ENCODE measurements around the gene SLC25A20.
A peak's percentile ranks its signal among the peaks of the same experiment; 100 is the strongest.
"Not testable (repeated sequence)": the region's sequence is repeated elsewhere in the genome, so short reads cannot be mapped to it uniquely, and the experiment has no call there.

The SLC25A20 gene

DNA sequence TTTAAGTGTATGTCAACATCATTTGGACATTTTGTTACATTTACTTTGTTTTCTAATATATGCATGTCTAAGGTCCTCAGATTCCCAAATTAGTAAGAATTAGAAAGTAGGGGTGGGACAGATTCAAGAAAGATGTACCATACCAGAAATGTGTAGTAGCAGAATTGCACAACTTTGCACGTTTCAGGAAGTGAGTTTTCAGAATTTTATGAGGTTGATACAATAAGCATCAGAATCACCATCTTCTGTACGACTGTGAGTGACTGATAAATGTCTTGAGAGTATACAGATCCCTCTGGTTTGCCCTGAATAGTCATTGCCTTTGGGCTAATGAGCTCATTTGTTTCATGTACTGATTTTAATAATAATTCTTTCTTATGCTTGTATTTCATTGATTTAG, 29.2 kb upstream of the SLC25A20 start:
- no peak overlapping the region for H3K4me3 ChIP-seq (ENCODE audit: low read length)
- H3K27me3 ChIP-seq (ENCODE audit: control insufficient read depth, insufficient read depth, low read length), result no peaks in the 10 kb centered on the region
- H3K36me3 ChIP-seq (ENCODE audit: insufficient read depth, low read length), result peaks cover 32% of the 10 kb centered on the region
- H3K4me1 ChIP-seq (ENCODE audit: control insufficient read depth, insufficient read depth, low read length), result peaks cover 36% of the 10 kb centered on the region
- H3K9me3 ChIP-seq (replicated peaks; ENCODE audit: low read length), result no peaks in the 10 kb centered on the region
- no peak overlapping the region for H3K9ac ChIP-seq (ENCODE audit: low read depth, low read length)
- peak overlapping the region; percentile 41 for H3K4me2 ChIP-seq (ENCODE audit: low read length)

DNA sequence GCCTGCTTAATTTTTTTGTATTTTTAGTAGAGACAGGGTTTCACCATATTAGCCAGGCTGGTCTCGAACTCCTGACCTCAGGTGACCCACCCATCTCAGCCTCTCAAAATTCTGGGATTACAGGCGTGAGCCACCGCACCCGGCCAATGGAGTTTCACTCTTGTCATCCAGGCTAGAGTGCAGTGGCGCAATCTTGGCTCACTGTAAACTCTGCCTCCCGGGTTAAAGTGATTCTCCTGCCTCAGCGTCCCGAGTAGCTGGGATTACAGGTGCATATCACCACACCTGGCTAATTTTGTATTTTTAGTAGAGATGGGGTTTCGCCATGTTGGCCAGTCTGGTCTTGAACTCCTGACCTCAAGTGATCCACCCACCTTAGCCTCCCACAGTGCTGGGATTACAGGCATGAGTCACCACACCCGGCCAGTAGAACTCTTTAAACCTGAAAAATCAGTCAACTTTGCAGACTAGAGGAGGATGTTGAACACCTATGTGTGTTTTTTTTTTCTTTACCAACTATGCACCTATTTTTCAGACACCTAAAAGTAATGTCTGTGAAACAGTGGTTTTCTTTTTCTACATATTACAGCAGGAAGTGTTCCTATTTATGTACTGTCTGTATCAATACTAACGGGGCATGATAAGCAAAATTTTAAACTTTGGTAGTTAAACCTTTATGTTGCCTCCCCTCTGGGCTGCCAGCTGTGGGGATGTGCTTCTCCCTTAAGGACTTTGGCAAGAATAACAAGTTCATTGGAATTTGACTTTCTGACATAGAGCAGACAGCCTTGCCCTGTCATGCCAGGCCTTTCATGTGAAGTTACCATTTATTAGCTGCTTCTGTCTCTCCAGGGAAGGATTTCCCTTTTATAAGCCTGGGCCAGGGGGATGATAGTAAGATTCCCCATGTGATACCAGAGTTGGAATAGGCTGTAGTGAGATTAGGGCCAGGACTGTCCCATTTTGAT, 28.0 kb upstream of the SLC25A20 start:
- Histone ChIP-seq H3K36me3 (ENCODE audit: insufficient read depth, low read length) (peaks cover 28% of the 10 kb centered on the region), H3K27me3 (ENCODE audit: control insufficient read depth, insufficient read depth, low read length) (no peaks in the 10 kb centered on the region), H3K9ac (ENCODE audit: low read depth, low read length) (no peak overlapping the region), H3K9me3 (replicated peaks; ENCODE audit: low read length) (no peaks in the 10 kb centered on the region), H3K4me3 (ENCODE audit: low read length) (no peak overlapping the region), H3K4me1 (ENCODE audit: control insufficient read depth, insufficient read depth, low read length) (peaks cover 36% of the 10 kb centered on the region), H3K4me2 (ENCODE audit: low read length) (peak overlapping the region; percentile 36)

DNA sequence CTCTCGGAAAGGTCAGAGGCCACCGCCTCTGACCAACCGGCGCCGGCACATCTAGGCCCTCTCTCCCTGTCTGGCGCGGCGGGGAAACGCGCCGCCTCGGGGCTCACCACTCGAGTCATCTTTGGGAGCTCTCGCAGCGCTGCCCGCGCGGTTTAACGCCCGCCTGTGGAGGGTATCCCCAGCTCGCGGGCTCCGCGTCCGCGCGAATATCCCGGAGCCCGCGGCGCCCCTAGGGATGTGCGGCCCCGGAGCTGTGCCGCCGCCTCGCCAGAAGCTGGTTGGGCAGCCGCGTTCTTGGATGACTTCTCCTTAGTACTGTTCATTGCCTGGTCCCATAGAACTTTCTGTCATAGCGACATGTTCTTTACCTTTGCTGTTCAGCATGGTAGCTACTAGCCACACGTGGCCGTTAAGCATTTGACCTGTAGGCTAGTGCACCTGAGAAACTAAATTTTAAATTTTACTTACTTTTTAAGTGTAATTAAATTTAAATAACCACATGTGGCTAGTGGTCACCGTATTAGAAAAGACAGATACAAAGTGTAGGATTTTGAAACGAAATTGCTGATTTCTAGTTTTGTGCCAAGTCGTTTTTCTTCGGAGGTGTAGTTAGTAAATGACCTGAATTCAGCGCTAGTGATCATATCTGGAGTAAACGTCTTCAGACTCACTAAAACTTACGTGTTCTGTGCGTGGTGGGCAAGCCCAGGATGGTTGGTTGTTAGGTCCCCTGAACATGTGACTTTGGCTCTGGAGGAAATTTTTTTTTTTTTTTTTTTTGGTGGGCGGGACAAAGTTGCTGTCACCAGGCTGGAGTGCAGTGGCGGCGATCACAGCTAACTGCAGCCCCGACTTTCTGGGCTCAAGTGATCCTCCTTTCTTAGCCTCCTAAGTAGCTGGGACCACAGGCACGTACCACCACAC, 20.8 kb upstream of the SLC25A20 start:
- Histone ChIP-seq H3K27me3 (ENCODE audit: control insufficient read depth, insufficient read depth, low read length) (no peaks in the 10 kb centered on the region), H3K9ac (ENCODE audit: low read depth, low read length) (peak overlapping the region; percentile 84), H3K36me3 (ENCODE audit: insufficient read depth, low read length) (no peaks in the 10 kb centered on the region), H3K4me1 (ENCODE audit: control insufficient read depth, insufficient read depth, low read length) (peaks cover 7% of the 10 kb centered on the region), H3K9me3 (replicated peaks; ENCODE audit: low read length) (no peaks in the 10 kb centered on the region), H3K4me3 (ENCODE audit: low read length) (peak overlapping the region; percentile 92), H3K4me2 (ENCODE audit: low read length) (peak overlapping the region; percentile 99)

DNA sequence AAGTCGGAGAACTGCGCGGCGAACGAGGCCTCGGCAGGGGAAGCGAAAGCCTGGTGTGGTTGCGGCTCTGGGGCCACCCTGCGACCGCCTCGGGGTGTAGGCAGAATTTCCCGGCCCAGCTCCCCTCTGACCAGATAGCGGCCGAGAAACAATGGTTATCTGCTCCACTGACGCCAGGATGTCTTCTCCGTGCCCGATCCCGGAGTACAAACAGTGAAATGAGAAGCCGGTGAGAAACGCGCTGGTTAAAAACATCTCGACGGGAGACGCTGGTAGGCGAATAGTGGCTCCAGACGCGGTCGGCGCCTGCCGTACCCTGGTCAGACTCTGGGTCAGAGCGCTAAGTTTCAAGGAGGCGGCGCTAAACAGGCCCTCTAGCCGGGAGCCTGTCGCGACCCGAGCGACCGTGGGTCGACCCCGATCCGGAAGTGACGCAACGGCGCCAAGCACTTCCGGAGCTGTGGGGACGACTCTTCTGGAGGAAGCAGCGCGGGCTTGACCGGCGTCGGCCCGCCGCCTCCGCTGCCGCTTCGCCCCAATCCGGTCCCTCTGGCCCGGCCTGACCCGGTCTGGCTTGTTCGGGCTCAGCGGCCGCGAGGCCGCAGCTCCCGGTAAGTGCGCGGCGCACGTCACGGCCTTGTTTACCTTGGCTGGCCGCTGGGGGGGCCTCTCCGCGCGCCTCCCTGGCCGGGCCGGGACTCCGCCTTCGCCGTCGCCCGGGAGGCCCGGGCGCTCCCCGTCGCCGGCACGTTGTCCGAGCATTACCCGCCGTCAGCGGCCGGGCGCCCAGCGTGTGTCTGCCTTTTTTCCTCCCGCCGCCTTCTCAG, 19.9 kb upstream of the SLC25A20 start, which contains the start of gene ARIH2:
ARIH2 (plus strand) TSS at position 455 of the 827 bp plus-strand sequence. CDS start 8,717 bp downstream, outside the sequence.
- Histone ChIP-seq H3K9ac (ENCODE audit: low read depth, low read length) (peak within 1 kb of the TSS; percentile 84), H3K4me3 (ENCODE audit: low read length) (peak within 1 kb of the TSS; percentile 92), H3K4me1 (ENCODE audit: control insufficient read depth, insufficient read depth, low read length) (peaks cover 7% of the 10 kb centered on the region), H3K27me3 (ENCODE audit: control insufficient read depth, insufficient read depth, low read length) (no peaks in the 10 kb centered on the region), H3K9me3 (replicated peaks; ENCODE audit: low read length) (no peaks in the 10 kb centered on the region), H3K36me3 (ENCODE audit: insufficient read depth, low read length) (no peaks in the 10 kb centered on the region), H3K4me2 (ENCODE audit: low read length) (peak within 1 kb of the TSS; percentile 99)

DNA sequence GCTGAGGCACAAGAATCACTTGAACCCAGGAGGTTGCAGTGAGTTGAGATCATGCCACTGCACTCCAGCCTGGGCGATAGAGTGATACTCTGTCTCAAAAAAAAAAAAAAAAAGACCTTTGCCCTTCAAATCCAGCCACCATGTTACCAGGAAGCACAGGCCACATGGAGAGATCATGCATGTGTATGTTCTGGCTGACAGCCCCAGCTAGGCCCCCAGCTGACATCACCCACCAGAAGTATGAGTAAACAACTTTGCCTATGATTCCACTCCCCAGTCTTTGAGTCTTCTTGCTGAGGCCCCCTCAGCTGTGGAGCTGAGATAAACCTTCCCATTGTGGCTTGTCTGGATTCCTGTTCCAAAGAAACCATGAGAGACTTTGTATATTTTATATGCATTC, 16.6 kb upstream of the SLC25A20 start:
- H3K4me3 ChIP-seq (ENCODE audit: low read length), result no peak overlapping the region

DNA sequence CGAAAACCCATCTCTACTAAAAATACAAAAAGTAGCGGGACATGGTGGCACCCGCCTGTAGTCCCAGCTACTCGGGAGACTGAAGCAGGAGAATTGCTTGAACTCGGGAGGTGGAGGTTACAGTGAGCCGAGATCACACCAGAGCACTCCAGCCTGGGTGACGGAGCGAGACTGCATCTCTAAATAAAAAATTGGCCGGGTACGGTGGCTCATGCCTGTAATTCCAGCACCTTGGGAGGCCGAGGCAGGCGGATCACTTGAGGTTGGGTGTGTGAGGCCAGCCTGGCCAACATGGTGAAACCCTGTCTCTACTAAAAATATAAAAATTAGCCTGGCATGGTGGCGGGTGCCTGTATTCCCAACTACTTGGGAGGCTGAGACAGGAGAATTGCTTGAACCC, 8.3 kb upstream of the SLC25A20 start:
- H3K9me3 ChIP-seq (replicated peaks; ENCODE audit: low read length); H3K4me1 ChIP-seq (ENCODE audit: control insufficient read depth, insufficient read depth, low read length); H3K4me3 ChIP-seq (ENCODE audit: low read length); H3K27me3 ChIP-seq (ENCODE audit: control insufficient read depth, insufficient read depth, low read length); H3K9ac ChIP-seq (ENCODE audit: low read depth, low read length); H3K4me2 ChIP-seq (ENCODE audit: low read length); H3K36me3 ChIP-seq (ENCODE audit: insufficient read depth, low read length): not testable (repeated sequence)

More for the DNA sequence above, 16.6 kb upstream of the SLC25A20 start:
- Histone ChIP-seq H3K27me3 (ENCODE audit: control insufficient read depth, insufficient read depth, low read length) (no peaks in the 10 kb centered on the region), H3K36me3 (ENCODE audit: insufficient read depth, low read length) (no peaks in the 10 kb centered on the region), H3K4me1 (ENCODE audit: control insufficient read depth, insufficient read depth, low read length) (peaks cover 7% of the 10 kb centered on the region), H3K4me2 (ENCODE audit: low read length) (no peak overlapping the region), H3K9ac (ENCODE audit: low read depth, low read length) (no peak overlapping the region), H3K9me3 (replicated peaks; ENCODE audit: low read length) (no peaks in the 10 kb centered on the region)

DNA sequence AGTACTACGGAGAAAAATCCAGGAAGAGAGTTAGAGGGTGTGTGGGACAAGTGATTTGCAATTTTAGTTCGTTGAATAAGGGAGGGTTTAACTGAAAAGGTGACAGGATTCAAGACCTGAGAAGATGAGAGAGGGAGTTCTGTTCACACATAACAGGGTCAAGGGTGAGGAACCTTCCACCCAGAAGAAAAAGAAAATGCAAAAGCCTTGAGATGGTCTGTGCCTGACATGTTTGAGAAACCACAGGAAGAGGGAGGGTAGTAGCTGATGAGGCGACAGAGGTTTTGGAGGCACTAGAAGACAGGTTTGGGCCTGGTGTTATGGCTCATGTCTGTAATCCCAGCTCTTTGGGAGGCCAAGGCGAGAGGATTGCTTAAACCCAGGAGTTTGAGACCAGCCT, 591 bp upstream of the SLC25A20 start:
- H3K4me3 ChIP-seq (ENCODE audit: low read length), result peak overlapping the region; percentile 97
- H3K4me1 ChIP-seq (ENCODE audit: control insufficient read depth, insufficient read depth, low read length), result peaks cover 14% of the 10 kb centered on the region
- no peaks in the 10 kb centered on the region for H3K27me3 ChIP-seq (ENCODE audit: control insufficient read depth, insufficient read depth, low read length)
- no peaks in the 10 kb centered on the region for H3K36me3 ChIP-seq (ENCODE audit: insufficient read depth, low read length)
- no peaks in the 10 kb centered on the region for H3K9me3 ChIP-seq (replicated peaks; ENCODE audit: low read length)
- peak overlapping the region; percentile 98 for H3K4me2 ChIP-seq (ENCODE audit: low read length)
- peak overlapping the region; percentile 80 for H3K9ac ChIP-seq (ENCODE audit: low read depth, low read length)

DNA sequence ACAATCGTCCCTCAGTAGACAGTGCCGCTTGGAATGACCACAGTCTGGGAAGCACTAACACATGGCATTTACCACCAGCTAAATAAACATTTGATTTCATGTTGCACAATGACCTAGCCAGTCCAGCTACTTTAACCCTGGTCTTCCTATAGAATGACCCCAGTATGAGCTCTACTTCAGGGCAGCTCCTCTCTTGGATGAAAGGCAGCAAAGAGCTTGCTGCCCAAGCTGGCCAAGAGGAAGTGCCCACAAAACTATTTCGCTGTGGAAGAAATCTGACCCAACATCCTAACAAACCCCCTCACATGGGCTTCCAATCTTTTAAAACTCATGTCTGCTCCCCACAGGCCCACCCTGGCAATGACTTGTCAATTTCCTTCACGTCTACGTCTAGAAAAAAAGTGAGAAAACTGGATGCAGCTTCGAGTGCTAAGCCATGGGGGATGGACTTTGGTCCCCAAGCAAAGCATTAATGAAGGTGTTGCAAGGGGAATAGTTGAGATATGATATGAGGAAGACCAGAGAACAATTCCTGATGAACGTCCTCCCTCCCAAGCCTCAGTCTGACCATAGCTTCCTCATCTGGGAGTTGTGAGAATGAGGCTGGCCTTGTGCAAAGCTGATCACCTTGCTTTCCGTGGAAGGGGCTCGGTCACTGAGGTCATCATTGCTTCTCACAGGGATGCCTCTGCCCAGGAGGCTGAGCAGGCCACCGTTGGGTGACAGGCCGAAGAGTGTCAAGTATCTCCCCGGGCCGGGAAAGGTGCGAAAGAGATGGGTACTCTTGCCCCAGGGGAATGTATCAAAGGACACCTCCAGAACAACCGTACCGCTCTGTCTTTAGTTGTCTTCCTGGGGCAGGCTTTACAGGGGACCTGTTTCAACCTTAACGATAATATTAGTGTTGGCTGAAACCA, 964 bp downstream of the SLC25A20 start:
- Histone ChIP-seq H3K27me3 (ENCODE audit: control insufficient read depth, insufficient read depth, low read length) (no peaks in the 10 kb centered on the region), H3K9ac (ENCODE audit: low read depth, low read length) (peak overlapping the region; percentile 80), H3K4me1 (ENCODE audit: control insufficient read depth, insufficient read depth, low read length) (peaks cover 14% of the 10 kb centered on the region), H3K9me3 (replicated peaks; ENCODE audit: low read length) (no peaks in the 10 kb centered on the region), H3K36me3 (ENCODE audit: insufficient read depth, low read length) (no peaks in the 10 kb centered on the region), H3K4me3 (ENCODE audit: low read length) (peak overlapping the region; percentile 97), H3K4me2 (ENCODE audit: low read length) (peak overlapping the region; percentile 98)

DNA sequence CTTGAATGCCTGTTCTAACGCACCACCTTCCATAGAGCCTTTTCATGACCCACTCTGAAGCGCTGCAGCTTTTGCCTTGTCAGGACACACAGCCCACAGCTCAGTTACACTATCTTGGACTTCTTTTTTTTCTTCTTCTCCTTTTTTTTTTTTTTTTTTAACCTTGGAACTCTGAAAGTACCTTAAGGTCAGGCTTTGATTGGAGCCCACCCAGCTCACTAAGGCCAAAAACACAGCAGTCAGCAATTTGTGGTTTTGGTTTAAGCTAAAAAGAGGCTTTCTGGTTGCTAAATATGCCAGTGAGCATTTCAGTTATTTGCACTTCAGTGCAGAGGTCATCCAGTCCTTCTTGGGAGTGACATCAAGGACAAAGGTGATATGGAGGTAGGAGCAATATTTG, 1.7 kb downstream of the SLC25A20 start:
- Histone ChIP-seq H3K9me3 (replicated peaks; ENCODE audit: low read length) (no peaks in the 10 kb centered on the region), H3K4me3 (ENCODE audit: low read length) (no peak overlapping the region), H3K4me1 (ENCODE audit: control insufficient read depth, insufficient read depth, low read length) (peaks cover 15% of the 10 kb centered on the region), H3K36me3 (ENCODE audit: insufficient read depth, low read length) (no peaks in the 10 kb centered on the region), H3K4me2 (ENCODE audit: low read length) (no peak overlapping the region), H3K27me3 (ENCODE audit: control insufficient read depth, insufficient read depth, low read length) (no peaks in the 10 kb centered on the region), H3K9ac (ENCODE audit: low read depth, low read length) (no peak overlapping the region)

DNA sequence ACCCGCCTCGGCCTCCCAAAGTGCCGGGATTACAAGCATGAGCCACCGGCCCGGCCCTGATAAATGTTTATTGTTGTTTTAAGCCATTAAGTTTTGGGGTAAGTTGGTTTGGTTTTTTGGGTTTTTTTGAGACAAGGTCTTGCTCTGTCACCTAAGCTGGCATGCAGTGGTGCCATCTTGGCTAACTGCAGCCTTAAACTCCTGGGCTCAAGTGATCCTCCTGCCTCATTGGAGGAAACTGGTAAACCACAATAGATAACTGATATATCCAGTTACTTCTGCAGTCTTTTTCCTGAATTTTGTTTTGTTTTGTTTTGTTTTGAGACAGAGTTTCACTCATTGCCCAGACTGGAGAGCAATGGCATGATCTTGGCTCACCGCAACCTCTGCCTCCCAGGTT, 4.2 kb downstream of the SLC25A20 start:
- Histone ChIP-seq H3K4me2 (ENCODE audit: low read length) (no peak overlapping the region), H3K36me3 (ENCODE audit: insufficient read depth, low read length) (no peaks in the 10 kb centered on the region), H3K4me3 (ENCODE audit: low read length) (no peak overlapping the region), H3K9ac (ENCODE audit: low read depth, low read length) (no peak overlapping the region), H3K9me3 (replicated peaks; ENCODE audit: low read length) (no peaks in the 10 kb centered on the region), H3K4me1 (ENCODE audit: control insufficient read depth, insufficient read depth, low read length) (peaks cover 17% of the 10 kb centered on the region), H3K27me3 (ENCODE audit: control insufficient read depth, insufficient read depth, low read length) (no peaks in the 10 kb centered on the region)
